Smooth muscle cell (in vitro differentiated cells): ENCODE results near the gene USH1C. TPM values are rescaled to one million over a fixed set of nuclear protein-coding genes. Genes with fewer than 3 reads are reported as not detected.

ENCODE experiments used
- DNase-seq: peaks from one replicate; lab custom pipeline; 2025; ENCODE audit not compliant: unreplicated experiment; lab: John Stamatoyannopoulos, UW
- H2AFZ ChIP-seq: fragments of 200-600 bp; sonication (generic); 2 replicates; pipeline ENCODE4 v1.6.0; 2016; ENCODE audit warnings: antibody characterized with exemption, low read depth, mild to moderate bottlenecking
- H3F3A ChIP-seq: fragments of 200-600 bp; sonication (generic); 2 replicates; pipeline ENCODE4 v1.6.0; 2017; ENCODE audit warnings: antibody characterized with exemption, low read depth
- H3K27ac ChIP-seq: fragments of 200-600 bp; sonication (generic); 2 replicates; pipeline ENCODE4 v1.5.1; 2016; ENCODE audit warnings: low read depth, mild to moderate bottlenecking
- H3K27me3 ChIP-seq: fragments of 200-600 bp; sonication (generic); 2 replicates; pipeline ENCODE4 v1.6.1; 2016; ENCODE audit warnings: low read depth, mild to moderate bottlenecking
- H3K36me3 ChIP-seq: fragments of 200-600 bp; sonication (generic); 2 replicates; pipeline ENCODE4 v1.5.1; 2016; ENCODE audit warnings: low read depth
- H3K4me1 ChIP-seq: fragments of 200-600 bp; sonication (generic); 2 replicates; pipeline ENCODE4 v1.5.1; 2016; ENCODE audit warnings: low read depth
- H3K4me2 ChIP-seq: fragments of 200-600 bp; sonication (generic); 2 replicates; pipeline ENCODE4 v1.6.0; 2016; ENCODE audit warnings: mild to moderate bottlenecking
- H3K4me3 ChIP-seq: fragments of 200-600 bp; sonication (generic); 2 replicates; pipeline ENCODE4 v1.5.1; 2016; ENCODE audit warnings: mild to moderate bottlenecking
- H3K79me2 ChIP-seq: fragments of 200-600 bp; sonication (generic); 2 replicates; pipeline ENCODE4 v1.6.0; 2016; ENCODE audit warnings: low read depth, mild to moderate bottlenecking
- H3K9ac ChIP-seq: fragments of 200-600 bp; sonication (generic); 2 replicates; pipeline ENCODE4 v1.6.0; 2016; ENCODE audit warnings: low read depth
- H3K9me3 ChIP-seq: fragments of 200-600 bp; sonication (generic); replicated peaks from 2 replicates; pipeline ENCODE4 v1.5.1; 2016; ENCODE audit warnings: low read depth
- H4K20me1 ChIP-seq: fragments of 200-600 bp; sonication (generic); 2 replicates; pipeline ENCODE4 v1.6.0; 2016; ENCODE audit warnings: low read depth
- CTCF ChIP-seq: fragments of 200-600 bp; sonication (generic); IDR thresholded peaks from 2 replicates; pipeline ENCODE4 v1.5.1; 2017; ENCODE audit warnings: borderline replicate concordance, mild to moderate bottlenecking, antibody characterized with exemption; ENCODE audit not compliant: insufficient read depth, poor library complexity, severe bottlenecking
- WGBS: methylation state at CpG from one replicate; pipeline ENCODE4 v1.1.7; 2016; ENCODE audit warnings: low lambda C conversion rate; 5-methylcytosine and 5-hydroxymethylcytosine counted together
- polyA plus RNA-seq: library from polyadenylated mRNA; unstranded; fragments of >200 nt; fragmentation: Nextera tagmentation; extraction: Ambion mirVana; gene quantifications from 2 replicates; pipeline ENCODE4 v1.2.1, GENCODE V29; 2016
- total RNA-seq: library from RNA; depleted of rRNA; stranded (reverse); fragments of >200 nt; gene quantifications from 2 replicates; pipeline ENCODE4 v1.2.3, GENCODE V29; 2014

USH1C gene
- total and polyA plus RNA-seq, 2 experiments from 2014 or later, result not detected

GRCh38 chr11:17483505-17483904, 60.7 kb downstream of the USH1C start:
- no peaks in the 10 kb centered on the region for H3K9me3 ChIP-seq
- no peak for TF ChIP-seq CTCF
- H3K79me2 ChIP-seq, result no peaks in the 10 kb centered on the region
- no peak overlapping the region for H3K27ac ChIP-seq
- WGBS, result 84% methylated on average over 2 of the region's 2 CpGs
- no peak overlapping the region for H2AFZ ChIP-seq
- H3K9ac ChIP-seq, result no peak overlapping the region
- no peak overlapping the region for H3K4me3 ChIP-seq
- no peak for DNase-seq
- H3K4me2 ChIP-seq, result no peak overlapping the region
- H4K20me1 ChIP-seq, result no peaks in the 10 kb centered on the region
- H3K4me1 ChIP-seq, result no peaks in the 10 kb centered on the region
- H3F3A ChIP-seq, result no peaks in the 10 kb centered on the region
- H3K36me3 ChIP-seq, result no peaks in the 10 kb centered on the region
- peaks cover 55% of the 10 kb centered on the region for H3K27me3 ChIP-seq

GRCh38 chr11:17481905-17482304, 62.3 kb downstream of the USH1C start:
- no peaks in the 10 kb centered on the region for H3K4me1 ChIP-seq
- no peaks in the 10 kb centered on the region for H3K9me3 ChIP-seq

GRCh38 chr11:17479284-17480214, 64.7 kb downstream of the USH1C start:
- H3K4me1 ChIP-seq, result peaks cover 4% of the 10 kb centered on the region
- H3F3A ChIP-seq, result no peaks in the 10 kb centered on the region
- H3K9me3 ChIP-seq, result no peaks in the 10 kb centered on the region
- no peak for DNase-seq
- H3K79me2 ChIP-seq, result no peaks in the 10 kb centered on the region
- H3K9ac ChIP-seq, result no peak overlapping the region
- no peak for TF ChIP-seq CTCF
- H2AFZ ChIP-seq, result no peak overlapping the region
- H3K36me3 ChIP-seq, result no peaks in the 10 kb centered on the region
- WGBS, result 29% methylated on average over 14 of the region's 14 CpGs
- H3K27ac ChIP-seq, result no peak overlapping the region
- H4K20me1 ChIP-seq, result no peaks in the 10 kb centered on the region
- H3K27me3 ChIP-seq, result peaks cover 69% of the 10 kb centered on the region
- no peak overlapping the region for H3K4me3 ChIP-seq
- no peak overlapping the region for H3K4me2 ChIP-seq

More at GRCh38 chr11:17481905-17482304, 62.3 kb downstream of the USH1C start:
- H3K27me3 ChIP-seq, result peaks cover 60% of the 10 kb centered on the region
- H3K9ac ChIP-seq, result no peak overlapping the region
- no peak for TF ChIP-seq CTCF
- DNase-seq, result no peak
- no peak overlapping the region for H3K27ac ChIP-seq
- WGBS, result 95% methylated on average over 5 of the region's 5 CpGs
- H3K4me3 ChIP-seq, result no peak overlapping the region
- H2AFZ ChIP-seq, result no peak overlapping the region
- no peaks in the 10 kb centered on the region for H3K36me3 ChIP-seq
- H4K20me1 ChIP-seq, result no peaks in the 10 kb centered on the region
- no peak overlapping the region for H3K4me2 ChIP-seq
- no peaks in the 10 kb centered on the region for H3F3A ChIP-seq
- no peaks in the 10 kb centered on the region for H3K79me2 ChIP-seq
